Uterus (tissue), 4 donors: Measurements from ENCODE around the gene NUP210. TPM values are rescaled to one million over a fixed set of nuclear protein-coding genes. Genes with fewer than 3 reads are reported as not detected.

Source experiments
- DNase-seq, 2 donors: peaks; one replicate each; pipeline ENCODE4 v3.0.0-alpha.2; 2019 to 2020
- H3K27ac ChIP-seq, 2 donors: fragments of 200-600 bp; sonication (generic); 1 replicate in 1 of 2; 2 replicates in 1 of 2; pipeline ENCODE4 v1.5.1; 2016 to 2018
- H3K27me3 ChIP-seq, 2 donors: fragments of 200-600 bp; sonication (generic); one replicate each; pipeline ENCODE4 v1.5.1; 2018 to 2019; ENCODE audit warnings: control low read depth in 1 of 2
- H3K36me3 ChIP-seq, 2 donors: fragments of 200-600 bp; sonication (generic); one replicate each; pipeline ENCODE4 v1.5.1; 2019; ENCODE audit warnings: control low read depth in 1 of 2
- H3K4me1 ChIP-seq, 2 donors: fragments of 200-600 bp; sonication (generic); one replicate each; pipeline ENCODE4 v1.5.1; 2018 to 2019; ENCODE audit warnings: control low read depth in 1 of 2
- H3K4me3 ChIP-seq, 2 donors: fragments of 200-600 bp; sonication (generic); 1 replicate in 1 of 2; 2 replicates in 1 of 2; pipeline ENCODE4 v1.5.1; 2018 to 2019; ENCODE audit warnings: mild to moderate bottlenecking in 1 of 2
- H3K9me3 ChIP-seq, 2 donors: fragments of 200-600 bp; sonication (generic); one replicate each; pipeline ENCODE4 v1.5.1; 2019; ENCODE audit warnings: control low read depth in 1 of 2
- CTCF ChIP-seq, 4 experiments: fragments of 200-600 bp in 2 of 4; fragments of 450-650 bp in 2 of 4; sonication (generic) in 2 of 4; IDR thresholded peaks; one replicate each; pipeline ENCODE4 v1.5.1; 2016 to 2019; ENCODE audit warnings: antibody characterized with exemption in 4 of 4, mild to moderate bottlenecking in 2 of 4, moderate library complexity in 1 of 4
- POLR2A ChIP-seq, 2 donors: fragments of 450-650 bp; IDR thresholded peaks; one replicate each; pipeline ENCODE4 v1.6.1; 2016; ENCODE audit warnings: antibody characterized with exemption in 2 of 2, mild to moderate bottlenecking in 1 of 2, moderate library complexity in 1 of 2
- intact Hi-C: fragments of 100-400 bp; cut with DNase I; formaldehyde crosslinking; loops from one replicate; pipeline ENCODE4 v1.15.1; 2023; ENCODE audit warnings: low total_unique reads
- total RNA-seq, 4 donors: library from RNA; depleted of rRNA in 3 of 4; stranded (reverse); fragments of >200 nt in 3 of 4; gene quantifications; one replicate each; pipeline versions ENCODE4 v1.1.0 to v1.2.4, GENCODE V29; 2014 to 2023
- donor health status: DM: yes; HTN: yes; CAD: no.

NUP210 gene
- total RNA-seq, 4 donors from 2014 or later, result 0.29 to 9.5 (median 5.1) TPM

- Histone ChIP-seq H3K36me3 (no peaks in the 10 kb centered on the region), H3K27me3 (no peaks in the 10 kb centered on the region), H3K4me3 (no peak overlapping the region), H3K27ac (no peak overlapping the region), H3K9me3 (no peaks in the 10 kb centered on the region), H3K4me1 (no peaks in the 10 kb centered on the region)
- TF ChIP-seq CTCF (IDR thresholded peaks at IDR 0.05), result no peak
- TF ChIP-seq POLR2A (IDR thresholded peaks at IDR 0.05), result no peak
- DNase-seq, result no peak
- intact Hi-C loops, result no loop called here
Measured at GRCh38 chr3:13336592-13336991, 83.5 kb downstream of the NUP210 start.

- Histone ChIP-seq H3K4me1 (no peaks in the 10 kb centered on the region), H3K9me3 (no peaks in the 10 kb centered on the region), H3K27me3 (no peaks in the 10 kb centered on the region), H3K36me3 (no peaks in the 10 kb centered on the region), H3K4me3 (no peak overlapping the region), H3K27ac (no peak overlapping the region)
- intact Hi-C loops, result no loop called here
- no peak for DNase-seq
- no peak for TF ChIP-seq POLR2A (IDR thresholded peaks at IDR 0.05)
- TF ChIP-seq CTCF (IDR thresholded peaks at IDR 0.05), result no peak
Measured at GRCh38 chr3:13335503-13335902, 84.6 kb downstream of the NUP210 start.

DNA sequence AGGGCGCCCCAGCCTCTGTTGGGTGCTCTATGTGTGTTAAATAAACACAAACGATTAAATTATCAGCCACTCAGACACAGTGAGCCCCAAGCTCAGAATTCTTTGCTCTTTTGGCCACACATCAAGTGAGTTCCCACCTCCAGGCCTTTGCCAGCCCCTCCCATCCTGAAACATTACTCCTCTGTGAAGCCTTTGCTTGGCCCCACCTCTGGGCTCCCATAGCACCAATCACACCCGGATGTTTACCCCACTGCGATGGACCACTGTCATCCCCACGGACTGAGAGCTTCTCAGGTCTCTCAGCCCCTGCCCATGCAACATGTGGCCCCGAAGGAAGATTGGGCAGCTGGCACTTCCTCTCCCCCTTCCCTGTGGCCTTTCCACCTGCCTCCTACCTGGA lies 85.1 kb downstream of the NUP210 start:
- intact Hi-C loops, result no loop called here
- Histone ChIP-seq H3K4me3 (no peak overlapping the region), H3K27ac (no peak overlapping the region), H3K27me3 (no peaks in the 10 kb centered on the region), H3K9me3 (no peaks in the 10 kb centered on the region), H3K36me3 (no peaks in the 10 kb centered on the region), H3K4me1 (no peaks in the 10 kb centered on the region)
- TF ChIP-seq CTCF (IDR thresholded peaks at IDR 0.05) (no peak), POLR2A (IDR thresholded peaks at IDR 0.05) (no peak)
- DNase-seq, result no peak

- H3K36me3 ChIP-seq, result no peaks in the 10 kb centered on the region
- H3K27ac ChIP-seq, result no peak overlapping the region
- H3K9me3 ChIP-seq, result no peaks in the 10 kb centered on the region
- H3K4me3 ChIP-seq, result no peak overlapping the region
- intact Hi-C loops, result no loop called here
- DNase-seq, result no peak
- no peaks in the 10 kb centered on the region for H3K4me1 ChIP-seq
- TF ChIP-seq CTCF (IDR thresholded peaks at IDR 0.05) (no peak), POLR2A (IDR thresholded peaks at IDR 0.05) (no peak)
- H3K27me3 ChIP-seq, result no peaks in the 10 kb centered on the region
Measured at GRCh38 chr3:13333236-13333897, 86.8 kb downstream of the NUP210 start.

DNA sequence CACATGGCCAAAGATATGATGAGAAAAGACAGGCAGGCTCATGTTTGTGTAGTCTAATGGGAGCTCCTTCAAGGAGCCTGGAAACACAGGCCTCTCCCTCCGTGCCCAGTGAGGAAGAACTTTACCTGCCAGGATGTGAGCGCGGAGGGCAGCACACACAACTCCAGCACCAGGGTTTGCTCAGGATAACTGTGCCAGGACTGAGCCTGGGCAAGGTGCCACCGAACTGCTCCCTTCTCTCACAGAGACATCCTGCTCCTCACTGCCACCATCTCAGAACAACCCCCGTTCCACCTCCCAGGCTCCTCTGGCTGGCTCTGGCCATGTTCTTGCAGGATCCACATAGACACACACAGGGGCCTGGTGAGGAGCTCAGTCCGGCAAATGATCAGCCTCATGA lies 87.4 kb downstream of the NUP210 start:
- no peak for DNase-seq
- H3K9me3 ChIP-seq, result no peaks in the 10 kb centered on the region
- H3K4me3 ChIP-seq, result no peak overlapping the region
- H3K4me1 ChIP-seq, result no peaks in the 10 kb centered on the region
- intact Hi-C loops, result no loop called here
- H3K27me3 ChIP-seq, result no peaks in the 10 kb centered on the region
- no peak overlapping the region for H3K27ac ChIP-seq
- H3K36me3 ChIP-seq, result no peaks in the 10 kb centered on the region
- TF ChIP-seq CTCF (IDR thresholded peaks at IDR 0.05), result no peak
- TF ChIP-seq POLR2A (IDR thresholded peaks at IDR 0.05), result no peak
